Left ventricle myocardium inferior (tissue), 1 donor: ENCODE measurements around the gene EHBP1. TPM values are rescaled to one million over a fixed set of nuclear protein-coding genes. Genes with fewer than 3 reads are reported as not detected.

Experiments
- DNase-seq: peaks from one replicate; pipeline ENCODE4 v3.0.0-alpha.2; 2020
- H3K27ac ChIP-seq: fragments of 200-600 bp; replicated peaks from 2 replicates; pipeline ENCODE4 v1.8.0; 2021
- H3K27me3 ChIP-seq: fragments of 200-600 bp; 2 replicates; pipeline ENCODE4 v1.8.0; 2021; ENCODE audit warnings: low read depth
- H3K36me3 ChIP-seq: fragments of 200-600 bp; 2 replicates; pipeline ENCODE4 v1.8.0; 2021
- H3K4me1 ChIP-seq: fragments of 200-600 bp; 2 replicates; pipeline ENCODE4 v1.8.0; 2021
- H3K4me3 ChIP-seq: fragments of 200-600 bp; 2 replicates; pipeline ENCODE4 v1.8.0; 2021; ENCODE audit warnings: mild to moderate bottlenecking, moderate library complexity
- H3K9me3 ChIP-seq: fragments of 200-600 bp; replicated peaks from 2 replicates; pipeline ENCODE4 v1.8.0; 2021
- intact Hi-C: fragments of 100-400 bp; cut with micrococcal nuclease; formaldehyde crosslinking; loops from one replicate; pipeline ENCODE4 v1.11.0; 2022
- total RNA-seq: library from RNA; stranded (reverse); fragmentation: NEBNext Ultra II Directional; extraction: Animal tissue kit (Norgen Biotek cat#: 25700); gene quantifications from one replicate; pipeline ENCODE4 v1.2.1, GENCODE V29; 2021
- TF ChIP-seq, protein P1 (sequence below): fragments of 200-600 bp; IDR thresholded peaks from 2 replicates; pipeline ENCODE4 v1.8.0; 2021; ENCODE audit warnings: antibody characterized with exemption, mild to moderate bottlenecking, borderline replicate concordance
- donor health status: DM: no; HTN: yes; CAD: no; lungs with severe emphysema.

EHBP1 gene
- total RNA-seq, 1 donor from 2014 or later: 20.4 TPM

DNA sequence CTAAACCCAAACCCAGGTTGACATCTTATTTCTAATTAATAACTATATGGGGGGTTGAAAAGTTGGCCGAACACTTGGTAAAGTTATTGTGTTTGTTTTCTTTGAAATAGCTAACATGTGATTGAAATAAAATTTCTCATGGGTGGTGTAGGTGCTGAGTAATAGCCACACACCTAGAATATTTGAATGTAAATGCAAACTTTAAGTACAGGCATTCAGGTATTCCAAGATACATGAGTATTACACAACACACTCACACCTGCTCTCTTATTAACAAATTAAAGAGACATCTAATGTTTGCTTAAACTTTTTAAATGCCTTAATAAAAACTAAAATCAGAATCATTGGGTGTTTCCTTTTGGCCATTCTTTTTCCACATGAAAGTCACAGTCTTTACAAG lies 165.5 kb downstream of the EHBP1 start:
- Histone ChIP-seq H3K4me3 (no peak overlapping the region), H3K27me3 (no peaks in the 10 kb centered on the region), H3K4me1 (no peaks in the 10 kb centered on the region), H3K36me3 (peaks cover 49% of the 10 kb centered on the region), H3K9me3 (peaks cover 16% of the 10 kb centered on the region), H3K27ac (no peak overlapping the region)
- no peak for DNase-seq
- TF ChIP-seq, protein P1, sequence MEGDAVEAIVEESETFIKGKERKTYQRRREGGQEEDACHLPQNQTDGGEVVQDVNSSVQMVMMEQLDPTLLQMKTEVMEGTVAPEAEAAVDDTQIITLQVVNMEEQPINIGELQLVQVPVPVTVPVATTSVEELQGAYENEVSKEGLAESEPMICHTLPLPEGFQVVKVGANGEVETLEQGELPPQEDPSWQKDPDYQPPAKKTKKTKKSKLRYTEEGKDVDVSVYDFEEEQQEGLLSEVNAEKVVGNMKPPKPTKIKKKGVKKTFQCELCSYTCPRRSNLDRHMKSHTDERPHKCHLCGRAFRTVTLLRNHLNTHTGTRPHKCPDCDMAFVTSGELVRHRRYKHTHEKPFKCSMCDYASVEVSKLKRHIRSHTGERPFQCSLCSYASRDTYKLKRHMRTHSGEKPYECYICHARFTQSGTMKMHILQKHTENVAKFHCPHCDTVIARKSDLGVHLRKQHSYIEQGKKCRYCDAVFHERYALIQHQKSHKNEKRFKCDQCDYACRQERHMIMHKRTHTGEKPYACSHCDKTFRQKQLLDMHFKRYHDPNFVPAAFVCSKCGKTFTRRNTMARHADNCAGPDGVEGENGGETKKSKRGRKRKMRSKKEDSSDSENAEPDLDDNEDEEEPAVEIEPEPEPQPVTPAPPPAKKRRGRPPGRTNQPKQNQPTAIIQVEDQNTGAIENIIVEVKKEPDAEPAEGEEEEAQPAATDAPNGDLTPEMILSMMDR: no peak
- intact Hi-C loops: no loop called here

DNA sequence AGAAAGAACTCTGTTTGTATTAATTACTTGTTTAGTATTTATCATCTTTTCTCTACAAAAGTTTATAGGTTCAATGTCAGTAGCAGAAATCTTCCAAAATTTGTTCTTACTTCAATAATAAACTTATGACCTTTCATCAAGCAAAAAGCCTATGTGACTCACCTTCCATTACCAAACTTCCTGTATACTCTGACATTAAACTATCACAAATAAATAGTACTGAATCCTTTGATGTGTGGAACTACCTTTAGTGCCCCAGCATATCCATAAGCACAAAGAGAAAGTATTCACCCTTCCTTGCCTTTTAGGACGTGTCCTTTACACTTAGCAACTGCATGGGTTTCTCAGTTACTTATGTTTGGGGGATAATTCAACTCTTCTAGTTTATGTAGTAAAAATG lies 166.0 kb downstream of the EHBP1 start:
- Histone ChIP-seq H3K9me3 (peaks cover 16% of the 10 kb centered on the region), H3K27me3 (no peaks in the 10 kb centered on the region), H3K4me3 (no peak overlapping the region), H3K27ac (no peak overlapping the region), H3K4me1 (no peaks in the 10 kb centered on the region), H3K36me3 (peaks cover 50% of the 10 kb centered on the region)
- no peak for DNase-seq
- intact Hi-C loops: no loop called here
- TF ChIP-seq, protein P1: no peak

DNA sequence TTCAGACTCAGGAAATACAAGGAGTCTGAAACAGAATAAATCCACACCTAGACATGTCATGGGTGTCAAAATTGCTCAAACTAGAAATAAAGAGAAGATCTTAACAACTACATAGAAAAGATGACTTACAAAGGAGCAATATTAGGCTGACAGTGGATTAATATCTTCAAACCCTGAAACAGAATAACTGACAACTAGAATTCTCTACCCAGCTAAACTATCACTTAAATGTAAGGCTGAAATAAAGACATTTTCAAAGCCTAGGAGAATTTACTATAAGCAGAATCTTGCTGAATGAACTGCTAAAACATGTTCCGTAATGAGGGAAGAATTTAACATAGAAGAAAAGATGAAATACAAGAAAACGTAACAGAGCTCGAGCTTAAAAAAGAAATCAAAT lies 168.1 kb downstream of the EHBP1 start:
- DNase-seq: no peak
- no peak overlapping the region for H3K4me3 ChIP-seq
- peaks cover 24% of the 10 kb centered on the region for H3K9me3 ChIP-seq
- intact Hi-C loops: no loop called here
- H3K27ac ChIP-seq: no peak overlapping the region
- TF ChIP-seq, protein P1: no peak
- H3K4me1 ChIP-seq: no peaks in the 10 kb centered on the region
- H3K36me3 ChIP-seq: peaks cover 68% of the 10 kb centered on the region
- no peaks in the 10 kb centered on the region for H3K27me3 ChIP-seq

DNA sequence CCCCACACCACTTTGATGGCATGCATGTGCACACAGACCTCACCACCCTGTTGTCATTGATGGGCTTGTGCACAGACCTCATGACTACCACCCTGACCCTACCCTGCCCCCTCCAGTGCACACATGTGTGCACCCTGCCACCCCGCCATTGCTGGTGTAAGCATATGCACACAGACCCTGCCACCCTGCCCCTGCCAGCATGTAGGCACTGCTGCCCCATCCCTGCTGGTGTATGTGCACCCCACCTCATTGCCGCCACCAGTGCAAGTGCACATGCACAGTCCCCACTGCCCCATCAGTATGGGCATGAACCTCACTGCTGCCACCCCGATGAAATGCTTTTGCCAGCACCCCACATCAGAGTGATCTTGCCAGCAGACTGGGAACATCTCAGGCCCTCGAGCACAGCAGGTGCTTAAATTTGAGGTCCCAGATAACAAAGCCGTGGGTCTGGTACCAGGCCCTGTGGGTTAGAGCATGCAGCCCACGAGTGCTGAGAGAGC lies 169.4 kb downstream of the EHBP1 start:
- TF ChIP-seq, protein P1: no peak
- peaks cover 28% of the 10 kb centered on the region for H3K9me3 ChIP-seq
- peaks cover 65% of the 10 kb centered on the region for H3K36me3 ChIP-seq
- H3K27ac ChIP-seq: no peak overlapping the region
- H3K4me1 ChIP-seq: no peaks in the 10 kb centered on the region
- DNase-seq: no peak
- intact Hi-C loops: no loop called here
- H3K4me3 ChIP-seq: no peak overlapping the region
- H3K27me3 ChIP-seq: no peaks in the 10 kb centered on the region

DNA sequence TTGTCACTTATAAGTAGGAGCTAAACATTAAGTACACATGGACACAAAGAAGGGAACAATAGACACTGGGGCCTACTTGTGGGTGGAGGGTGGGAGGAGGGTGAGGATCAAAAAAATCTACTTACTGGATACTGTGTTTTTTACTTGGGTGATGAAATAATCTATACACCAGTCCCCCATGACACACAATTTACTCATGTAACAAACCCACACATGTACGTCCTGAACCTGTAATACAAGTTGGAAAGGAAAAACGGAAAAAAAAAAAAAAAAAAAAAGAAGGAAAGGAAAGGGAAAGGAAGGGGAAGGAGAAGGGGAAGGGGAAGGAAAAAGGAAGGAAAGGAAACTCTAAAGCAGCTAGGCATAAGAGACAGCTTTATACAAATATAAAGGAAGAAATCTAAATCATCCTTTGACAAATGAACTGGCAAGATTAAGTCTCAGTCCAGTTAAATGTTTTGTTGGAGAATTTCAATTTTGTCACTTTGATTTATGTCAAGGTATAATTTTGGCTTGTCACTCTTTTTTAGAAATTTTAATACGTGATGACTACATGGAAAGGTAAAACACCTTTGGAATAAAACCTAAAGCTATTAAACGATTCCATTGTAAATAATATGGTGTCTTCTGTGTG lies 175.8 kb downstream of the EHBP1 start:
- no peak for DNase-seq
- Histone ChIP-seq H3K4me3 (no peak overlapping the region), H3K27me3 (no peaks in the 10 kb centered on the region), H3K27ac (no peak overlapping the region), H3K36me3 (peaks cover 34% of the 10 kb centered on the region), H3K4me1 (no peaks in the 10 kb centered on the region), H3K9me3 (peaks cover 25% of the 10 kb centered on the region)
- TF ChIP-seq, protein P1: no peak
- intact Hi-C loops: no loop called here
